ENCODE results near the gene RBBP8NL.

DNA sequence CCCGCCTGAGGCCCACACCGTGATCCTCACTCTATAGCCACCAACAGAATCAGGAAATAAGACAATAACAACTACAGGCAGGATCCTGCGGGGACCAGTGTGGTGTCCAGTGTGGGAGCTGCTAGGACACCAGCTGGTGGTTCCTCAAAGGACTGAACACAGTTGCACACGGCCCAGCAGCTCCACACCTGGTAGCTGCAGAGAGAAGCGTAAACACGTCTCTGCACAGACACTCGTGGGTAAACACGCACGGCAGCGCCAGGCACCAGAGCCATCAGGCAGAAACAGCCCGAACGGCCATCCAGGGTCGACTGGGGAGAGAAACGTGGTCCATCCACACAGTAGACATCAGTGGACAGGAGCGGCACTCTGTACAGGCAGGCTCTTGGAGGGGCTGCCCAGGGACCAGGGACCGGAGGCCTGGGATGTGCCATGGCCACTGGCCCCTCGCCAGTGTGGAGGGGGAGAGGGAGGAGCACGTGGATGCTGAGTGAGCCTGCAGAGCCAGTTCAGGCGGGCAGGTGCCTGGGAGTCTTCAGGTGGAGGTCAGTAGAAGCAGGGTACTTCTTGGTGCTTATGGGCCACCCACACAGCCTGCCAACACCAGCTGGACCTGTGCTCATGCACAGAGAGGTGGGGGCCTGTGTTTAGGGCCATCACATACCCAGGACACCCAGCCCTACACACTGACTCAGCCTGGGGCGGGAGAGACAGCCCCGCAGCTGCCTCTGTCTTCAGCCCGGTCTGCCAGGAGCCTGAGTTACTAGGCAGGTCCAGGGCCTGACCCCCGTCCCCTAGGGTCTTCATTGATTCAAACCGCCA, 52.8 kb downstream of the RBBP8NL start:
- TF ChIP-seq, protein P1, sequence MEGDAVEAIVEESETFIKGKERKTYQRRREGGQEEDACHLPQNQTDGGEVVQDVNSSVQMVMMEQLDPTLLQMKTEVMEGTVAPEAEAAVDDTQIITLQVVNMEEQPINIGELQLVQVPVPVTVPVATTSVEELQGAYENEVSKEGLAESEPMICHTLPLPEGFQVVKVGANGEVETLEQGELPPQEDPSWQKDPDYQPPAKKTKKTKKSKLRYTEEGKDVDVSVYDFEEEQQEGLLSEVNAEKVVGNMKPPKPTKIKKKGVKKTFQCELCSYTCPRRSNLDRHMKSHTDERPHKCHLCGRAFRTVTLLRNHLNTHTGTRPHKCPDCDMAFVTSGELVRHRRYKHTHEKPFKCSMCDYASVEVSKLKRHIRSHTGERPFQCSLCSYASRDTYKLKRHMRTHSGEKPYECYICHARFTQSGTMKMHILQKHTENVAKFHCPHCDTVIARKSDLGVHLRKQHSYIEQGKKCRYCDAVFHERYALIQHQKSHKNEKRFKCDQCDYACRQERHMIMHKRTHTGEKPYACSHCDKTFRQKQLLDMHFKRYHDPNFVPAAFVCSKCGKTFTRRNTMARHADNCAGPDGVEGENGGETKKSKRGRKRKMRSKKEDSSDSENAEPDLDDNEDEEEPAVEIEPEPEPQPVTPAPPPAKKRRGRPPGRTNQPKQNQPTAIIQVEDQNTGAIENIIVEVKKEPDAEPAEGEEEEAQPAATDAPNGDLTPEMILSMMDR (IDR thresholded peaks at IDR 0.05) = no peak
- TF ChIP-seq ESRRA (IDR thresholded peaks at IDR 0.05; ENCODE audit: borderline replicate concordance, low read length) = no peak
- TF ChIP-seq, protein P2, sequence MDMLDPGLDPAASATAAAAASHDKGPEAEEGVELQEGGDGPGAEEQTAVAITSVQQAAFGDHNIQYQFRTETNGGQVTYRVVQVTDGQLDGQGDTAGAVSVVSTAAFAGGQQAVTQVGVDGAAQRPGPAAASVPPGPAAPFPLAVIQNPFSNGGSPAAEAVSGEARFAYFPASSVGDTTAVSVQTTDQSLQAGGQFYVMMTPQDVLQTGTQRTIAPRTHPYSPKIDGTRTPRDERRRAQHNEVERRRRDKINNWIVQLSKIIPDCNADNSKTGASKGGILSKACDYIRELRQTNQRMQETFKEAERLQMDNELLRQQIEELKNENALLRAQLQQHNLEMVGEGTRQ (IDR thresholded peaks at IDR 0.05) = no peak
- no peak for TF ChIP-seq POLR2A (IDR thresholded peaks at IDR 0.05; ENCODE audit: low read length)
- TF ChIP-seq CHD2 (IDR thresholded peaks at IDR 0.05; ENCODE audit: low read length, partially characterized antibody) = no peak
- no peak for TF ChIP-seq SMC3 (IDR thresholded peaks at IDR 0.05)
- TF ChIP-seq CBX8 (IDR thresholded peaks at IDR 0.05) = no peak
- TF ChIP-seq EP300 (IDR thresholded peaks at IDR 0.05) = no peak
- TF ChIP-seq RAD21 (conservative IDR thresholded peaks at IDR 0.05 in 1 of 2, IDR thresholded peaks at IDR 0.05 in 1 of 2) = no peak
- TF ChIP-seq CHD4 (IDR thresholded peaks at IDR 0.05; ENCODE audit: borderline replicate concordance) = no peak
- TF ChIP-seq RCOR1 (IDR thresholded peaks at IDR 0.05; ENCODE audit: low read depth, low read length) = no peak
- no peak for TF ChIP-seq BCL3 (IDR thresholded peaks at IDR 0.05)
- TF ChIP-seq, protein P3, sequence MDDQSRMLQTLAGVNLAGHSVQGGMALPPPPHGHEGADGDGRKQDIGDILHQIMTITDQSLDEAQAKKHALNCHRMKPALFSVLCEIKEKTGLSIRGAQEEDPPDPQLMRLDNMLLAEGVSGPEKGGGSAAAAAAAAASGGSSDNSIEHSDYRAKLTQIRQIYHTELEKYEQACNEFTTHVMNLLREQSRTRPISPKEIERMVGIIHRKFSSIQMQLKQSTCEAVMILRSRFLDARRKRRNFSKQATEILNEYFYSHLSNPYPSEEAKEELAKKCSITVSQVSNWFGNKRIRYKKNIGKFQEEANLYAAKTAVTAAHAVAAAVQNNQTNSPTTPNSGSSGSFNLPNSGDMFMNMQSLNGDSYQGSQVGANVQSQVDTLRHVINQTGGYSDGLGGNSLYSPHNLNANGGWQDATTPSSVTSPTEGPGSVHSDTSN (IDR thresholded peaks at IDR 0.05) = peak; percentile 11; the same call in 1 of the 2 replicates
